Upper lobe of left lung (tissue), 4 donors: ENCODE results near the gene SPSB1.

Experiments
- CTCF ChIP-seq, 6 experiments: fragments of 450-650 bp in 4 of 6; fragments of 200-600 bp in 2 of 6; sonication (generic) in 2 of 6; IDR thresholded peaks; one replicate each; pipeline ENCODE4 v1.5.1; 2016 to 2019; ENCODE audit warnings: antibody characterized with exemption in 6 of 6
- POLR2A ChIP-seq, 4 donors: fragments of 450-650 bp; IDR thresholded peaks; one replicate each; pipeline ENCODE4 v1.5.1; 2016 to 2017; ENCODE audit warnings: antibody characterized with exemption in 4 of 4, mild to moderate bottlenecking in 2 of 4

DNA sequence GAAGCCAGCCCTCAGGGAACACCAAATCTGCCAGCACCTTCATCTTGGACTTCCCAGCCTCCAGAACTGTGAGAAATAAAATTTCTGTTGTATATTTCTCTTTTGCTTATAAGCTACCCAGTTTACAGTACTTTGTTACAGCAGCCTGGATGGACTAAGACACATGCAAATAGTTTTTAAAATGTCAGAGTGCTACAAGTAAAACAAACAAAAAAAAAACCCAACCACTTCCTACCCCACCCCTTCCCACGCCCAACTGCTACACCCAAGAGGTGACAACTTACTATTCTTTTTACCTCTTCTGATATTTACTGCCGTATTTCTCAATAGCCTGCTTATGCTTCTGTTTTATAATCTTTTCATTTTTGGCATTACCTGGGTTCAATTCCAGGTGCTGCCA, 8.6 kb upstream of the SPSB1 start:
- TF ChIP-seq CTCF (IDR thresholded peaks at IDR 0.05) (no peak), POLR2A (IDR thresholded peaks at IDR 0.05) (no peak)
